GM19324 (cell line): ENCODE measurements around the gene CYP2C8.
"Not testable (repeated sequence)": the region's sequence is repeated elsewhere in the genome, so short reads cannot be mapped to it uniquely, and the experiment has no call there.

ENCODE experiments used
- ATAC-seq: cut with Tn5 transposase; IDR thresholded peaks from one replicate; pipeline ENCODE4 v1.9.1; 2021; ENCODE audit warnings: mild to moderate bottlenecking, moderate library complexity; ENCODE audit not compliant: unreplicated experiment, low FRiP score

Gene CYP2C8

GRCh38 chr10:95069286-95069685, at the start of gene CYP2C8:
CYP2C8 (minus strand) TSS chr10:95069497; CDS start chr10:95069402, 95 bp downstream.
- no peak for ATAC-seq

GRCh38 chr10:95116869-95117269, 47.6 kb upstream of the CYP2C8 start:
- no peak for ATAC-seq

GRCh38 chr10:95110823-95111222, 41.5 kb upstream of the CYP2C8 start:
- not testable (repeated sequence) for ATAC-seq

- no peak for ATAC-seq
Observed at GRCh38 chr10:95097805-95098204, 28.5 kb upstream of the CYP2C8 start.

GRCh38 chr10:95096143-95096542, 26.8 kb upstream of the CYP2C8 start:
- no peak for ATAC-seq

GRCh38 chr10:95079626-95080025, 10.3 kb upstream of the CYP2C8 start:
- ATAC-seq: not testable (repeated sequence)

- no peak for ATAC-seq
Observed at GRCh38 chr10:95077556-95077955, 8.3 kb upstream of the CYP2C8 start.

GRCh38 chr10:95071107-95071660, 1.9 kb upstream of the CYP2C8 start:
- no peak for ATAC-seq

- not testable (repeated sequence) for ATAC-seq
Observed at GRCh38 chr10:95064125-95064524, 5.2 kb downstream of the CYP2C8 start.

GRCh38 chr10:95056744-95057363, 12.4 kb downstream of the CYP2C8 start:
- no peak for ATAC-seq

GRCh38 chr10:95049919-95050318, 19.4 kb downstream of the CYP2C8 start:
- ATAC-seq: no peak

- ATAC-seq: no peak
Observed at GRCh38 chr10:95048206-95048605, 21.1 kb downstream of the CYP2C8 start.

GRCh38 chr10:95039281-95039680, 30.0 kb downstream of the CYP2C8 start:
- no peak for ATAC-seq

- ATAC-seq: no peak
Observed at GRCh38 chr10:95035332-95036295, 33.7 kb downstream of the CYP2C8 start.

- ATAC-seq: no peak
Observed at GRCh38 chr10:95034401-95034800, 34.9 kb downstream of the CYP2C8 start.

GRCh38 chr10:95031656-95032055, 37.6 kb downstream of the CYP2C8 start:
- ATAC-seq: no peak

- ATAC-seq: no peak
Observed at GRCh38 chr10:95026461-95026860, 42.8 kb downstream of the CYP2C8 start.

- no peak for ATAC-seq
Observed at GRCh38 chr10:94997741-94998174, 71.5 kb downstream of the CYP2C8 start.

- ATAC-seq: no peak
Observed at GRCh38 chr10:94992811-94993210, 76.5 kb downstream of the CYP2C8 start.

GRCh38 chr10:94991243-94991888, 77.9 kb downstream of the CYP2C8 start:
- ATAC-seq: no peak

GRCh38 chr10:94989192-94989591, 80.1 kb downstream of the CYP2C8 start:
- ATAC-seq: no peak
